Midbrain (tissue), 1 donor: ENCODE measurements around the gene PHKB.
"Not testable (repeated sequence)": the region's sequence is repeated elsewhere in the genome, so short reads cannot be mapped to it uniquely, and the experiment has no call there.

Experiments used
- DNase-seq: peaks from one replicate; lab custom pipeline; 2025; lab: John Stamatoyannopoulos, UW

Gene PHKB

DNA sequence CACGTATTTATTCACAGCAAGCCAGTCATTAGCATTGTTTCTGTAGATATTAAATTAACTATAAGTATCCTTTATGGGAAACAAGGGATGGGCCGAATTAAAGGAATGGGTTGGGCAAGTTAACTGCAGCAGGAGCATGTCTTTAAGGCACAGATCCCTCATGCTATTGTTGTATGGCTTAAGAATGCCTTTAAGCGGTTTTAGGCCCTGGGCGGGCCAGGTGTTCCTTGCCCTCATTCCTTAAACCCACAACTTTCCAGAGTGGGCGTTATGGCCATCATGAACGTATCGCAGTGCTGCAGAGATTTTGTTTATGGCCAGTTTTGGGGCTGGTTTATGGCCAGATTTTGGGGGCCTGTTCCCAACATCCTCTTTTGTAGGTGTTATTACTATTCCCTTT is 9.1 kb downstream of the PHKB start:
- DNase-seq = no peak

GRCh38 chr16:47470810-47471209 is 9.7 kb downstream of the PHKB start:
- no peak for DNase-seq

DNA sequence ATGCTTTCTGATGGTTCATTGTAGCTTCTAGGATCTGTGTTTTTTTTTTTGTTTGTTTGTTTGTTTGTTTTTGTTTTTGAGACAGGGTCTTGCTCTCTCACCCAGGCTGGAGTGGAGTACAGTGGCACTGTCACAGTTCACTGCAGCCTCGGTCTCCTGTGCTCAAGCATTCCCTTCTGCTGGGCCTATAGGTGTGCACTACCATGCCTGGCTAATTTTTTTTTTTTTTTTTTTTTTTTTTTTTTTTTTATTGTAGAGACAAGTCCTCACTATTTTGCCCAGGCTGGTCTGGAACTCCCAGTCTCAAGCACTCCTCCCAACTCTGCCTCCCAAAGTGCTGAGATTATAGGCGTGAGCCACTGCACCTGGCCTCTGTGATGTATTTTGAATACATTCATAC is 11.9 kb downstream of the PHKB start:
- DNase-seq = not testable (repeated sequence)

- no peak for DNase-seq
Measured at GRCh38 chr16:47473792-47474191, 12.7 kb downstream of the PHKB start.

GRCh38 chr16:47475786-47476185 is 14.7 kb downstream of the PHKB start:
- DNase-seq = no peak

DNA sequence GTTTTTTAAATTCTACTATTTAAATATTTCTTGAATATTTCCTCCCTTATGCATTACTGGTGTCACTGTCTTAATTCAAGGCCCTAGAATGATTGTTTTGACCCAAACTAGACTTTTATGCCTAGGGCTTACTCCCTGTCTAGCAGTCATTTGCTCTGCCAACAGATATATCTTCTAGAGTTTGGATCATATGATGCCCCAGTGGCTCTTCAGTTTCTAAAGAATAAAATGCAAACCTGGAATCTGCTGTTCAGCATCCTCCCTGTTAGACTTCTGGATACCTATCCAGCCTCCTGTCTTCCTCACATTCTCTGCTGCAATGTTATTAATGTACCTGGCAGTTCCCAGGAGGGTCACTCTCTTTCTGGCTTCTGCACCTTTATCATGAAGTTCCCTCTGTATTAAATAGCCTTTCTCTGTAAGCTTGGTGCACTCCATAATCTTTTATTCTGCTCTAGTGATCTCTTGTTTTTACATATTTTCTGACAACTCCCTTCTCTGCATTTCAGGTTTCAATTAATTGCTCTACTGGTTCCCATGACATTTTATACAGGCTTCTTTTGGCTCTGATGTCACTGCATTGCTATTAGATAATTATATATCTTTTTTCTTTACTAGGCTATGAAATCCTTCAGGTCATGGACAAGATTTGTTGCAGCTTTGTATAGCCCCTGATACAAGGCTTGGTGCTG is 15.7 kb downstream of the PHKB start:
- DNase-seq = no peak

GRCh38 chr16:47477679-47478078 is 16.5 kb downstream of the PHKB start:
- no peak for DNase-seq

GRCh38 chr16:47480410-47480809 is 19.3 kb downstream of the PHKB start:
- no peak for DNase-seq

DNA sequence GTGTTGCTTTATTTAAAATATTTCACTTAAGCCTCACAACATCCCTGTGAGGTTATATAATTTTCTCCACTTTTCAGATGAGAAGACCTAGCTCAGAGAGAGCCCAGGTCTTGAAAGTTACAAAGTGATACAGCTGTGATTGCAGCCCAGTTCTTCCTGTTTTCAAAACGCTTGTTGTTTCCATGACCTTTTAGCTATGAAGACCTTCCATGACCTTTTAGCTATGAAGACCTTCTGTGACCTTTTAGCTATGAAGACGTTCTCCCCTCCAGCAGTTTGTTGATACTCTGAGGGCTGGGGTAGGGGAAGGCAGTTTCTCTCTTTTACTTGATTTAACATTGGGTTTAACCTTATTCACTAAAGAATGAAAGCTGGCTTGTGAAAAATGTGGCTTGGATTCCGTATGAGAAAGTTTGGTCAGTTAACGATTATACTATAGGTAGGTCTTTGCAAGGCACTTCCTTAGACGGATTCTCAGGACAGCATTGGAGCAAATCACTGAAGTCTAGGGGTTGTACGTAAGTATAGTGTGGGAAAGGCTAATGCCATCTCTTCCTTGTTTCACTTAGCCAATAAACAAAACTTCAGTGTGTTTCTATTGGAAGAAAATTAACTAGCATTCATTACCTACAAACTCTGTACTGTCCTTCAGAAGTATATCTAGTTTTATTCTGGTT is 20.7 kb downstream of the PHKB start:
- DNase-seq = no peak

DNA sequence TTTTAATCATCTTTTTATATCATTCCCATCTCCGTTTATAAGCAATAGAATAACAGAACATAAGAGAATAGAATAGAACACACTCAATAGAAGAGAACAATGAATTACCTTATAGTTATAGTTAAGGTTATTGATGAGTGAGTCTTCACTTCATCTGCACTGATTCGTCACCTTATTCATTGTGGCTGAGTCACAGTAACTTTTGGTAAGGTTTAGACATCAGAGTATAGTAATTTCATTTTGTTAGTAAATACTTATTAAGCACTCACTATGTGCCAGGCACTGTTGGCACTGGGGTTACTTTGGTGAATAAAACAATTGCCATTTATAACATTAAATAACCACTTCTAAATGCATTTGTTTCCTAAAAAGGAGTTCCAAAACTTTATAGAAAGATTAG is 22.5 kb downstream of the PHKB start:
- no peak for DNase-seq

DNA sequence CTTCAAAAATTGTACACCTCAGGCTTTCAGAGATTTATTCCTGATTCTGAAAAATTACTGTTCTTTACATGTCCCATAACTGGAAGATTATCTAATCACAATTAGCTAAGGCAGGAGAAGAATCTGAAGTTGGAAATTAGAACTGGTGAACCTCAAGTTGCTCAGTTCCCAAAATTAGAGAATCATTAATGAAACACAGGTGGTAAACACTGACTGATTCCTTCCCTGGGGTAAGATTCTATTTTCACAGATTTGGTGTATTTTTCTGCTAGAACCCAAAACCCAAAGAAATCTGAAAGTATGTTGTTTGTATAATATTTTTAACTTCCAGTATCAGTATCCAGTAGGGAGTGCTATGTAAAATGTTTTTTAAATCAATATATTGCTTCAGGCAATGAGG is 25.7 kb downstream of the PHKB start:
- no peak for DNase-seq

- DNase-seq = no peak
Measured at GRCh38 chr16:47488051-47488450, 26.9 kb downstream of the PHKB start.

DNA sequence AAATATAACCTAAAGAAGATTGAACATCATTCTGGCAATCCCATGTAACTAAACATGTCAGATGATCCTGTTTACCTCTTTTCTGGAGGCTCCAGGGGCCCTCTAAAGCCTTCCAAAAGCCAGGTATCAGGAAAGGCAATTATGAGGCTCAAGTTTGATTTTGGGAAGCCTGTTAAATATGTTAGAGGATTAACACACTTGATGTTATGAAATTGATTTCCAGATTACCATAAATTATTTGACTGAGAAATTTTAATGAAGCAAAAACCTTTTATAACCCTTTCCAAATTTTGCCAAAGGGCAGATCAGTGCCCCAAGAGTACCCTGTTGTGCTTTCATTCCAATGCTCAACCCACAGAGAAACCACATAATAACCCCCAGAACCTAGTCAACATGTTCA is 29.3 kb downstream of the PHKB start:
- DNase-seq = no peak

GRCh38 chr16:47492036-47492427 is 30.9 kb downstream of the PHKB start:
- no peak for DNase-seq

GRCh38 chr16:47492428-47493377 is 31.6 kb downstream of the PHKB start:
- DNase-seq = peak; percentile 21

GRCh38 chr16:47493381-47494337 is 32.5 kb downstream of the PHKB start:
- DNase-seq = no peak

DNA sequence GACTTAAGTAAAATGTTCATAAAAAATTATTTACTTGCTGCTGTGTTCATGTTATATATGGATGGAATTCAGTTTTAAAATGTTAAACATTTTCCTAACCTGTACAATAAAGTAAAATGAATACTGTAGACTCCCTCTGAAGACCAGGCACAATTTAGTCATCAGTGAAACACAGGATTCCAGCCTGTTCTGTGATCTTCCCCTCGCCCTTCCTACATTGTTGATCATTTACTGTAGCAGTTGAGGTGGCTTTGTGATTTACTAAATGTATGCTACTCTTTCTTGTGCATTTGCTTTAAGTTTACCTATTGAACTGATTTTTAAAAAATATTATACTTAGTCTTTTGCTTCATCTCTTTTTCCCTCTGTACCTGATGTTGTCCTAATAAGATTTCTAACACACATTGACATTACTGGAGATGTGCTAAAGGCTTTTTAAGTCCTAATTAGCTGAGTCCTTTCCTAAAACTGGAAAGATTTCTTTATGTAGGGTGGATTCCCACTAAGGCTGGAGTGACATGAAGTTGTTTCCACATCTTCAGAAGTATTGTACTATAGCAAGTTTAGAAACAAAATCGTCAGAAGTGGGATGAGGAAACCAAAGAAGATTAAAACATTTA is 38.1 kb downstream of the PHKB start:
- no peak for DNase-seq

DNA sequence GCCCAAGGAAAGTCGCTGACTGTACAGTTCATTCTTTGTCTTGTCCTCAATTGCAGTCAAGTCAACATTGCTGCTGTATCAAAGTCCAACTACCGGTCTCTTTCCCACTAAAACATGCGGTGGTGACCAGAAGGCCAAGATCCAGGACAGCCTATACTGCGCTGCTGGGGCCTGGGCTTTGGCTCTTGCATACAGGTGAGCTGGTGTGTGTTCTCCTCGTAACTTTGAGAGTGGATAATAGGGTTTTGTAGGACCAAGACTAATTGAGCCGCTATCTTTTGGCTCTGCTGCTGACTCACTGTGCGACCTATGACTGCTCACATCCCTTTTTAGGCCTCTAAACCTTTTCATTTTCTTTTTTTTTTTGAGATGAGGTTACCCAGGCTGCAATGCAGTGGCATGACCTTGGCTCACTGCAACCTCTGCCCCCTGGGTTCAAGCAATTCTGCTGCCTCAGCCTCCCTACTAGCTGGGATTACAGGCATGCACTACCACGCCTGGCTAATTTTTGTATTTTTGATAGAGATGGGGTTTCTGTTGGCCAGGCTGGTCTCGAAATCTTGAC is 38.7 kb downstream of the PHKB start:
- no peak for DNase-seq

GRCh38 chr16:47503936-47504335 is 42.8 kb downstream of the PHKB start:
- no peak for DNase-seq

- no peak for DNase-seq
Measured at GRCh38 chr16:47504599-47504998, 43.5 kb downstream of the PHKB start.

DNA sequence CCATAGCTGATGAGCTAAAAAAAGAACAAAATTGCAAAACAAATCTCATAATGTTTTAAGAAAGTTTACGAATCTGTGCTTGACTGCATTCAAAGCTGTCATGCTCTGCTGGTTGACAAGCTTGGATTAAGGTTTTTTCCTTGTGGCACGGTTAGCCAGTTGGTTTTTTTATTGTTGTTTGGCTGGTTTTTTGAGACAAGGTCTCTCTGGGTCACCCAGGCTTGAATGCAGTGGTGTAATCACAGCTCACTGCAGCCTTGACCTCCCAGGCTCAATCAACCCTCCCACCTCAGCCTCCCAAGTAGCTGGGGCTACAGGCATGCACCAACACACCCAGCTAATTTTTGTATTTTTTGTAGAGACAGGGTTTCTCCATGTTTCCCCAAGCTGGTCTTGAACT is 45.7 kb downstream of the PHKB start:
- no peak for DNase-seq
